H9 (cell line): ENCODE results near the gene SLAMF6. TPM values are rescaled to one million over a fixed set of nuclear protein-coding genes. Genes with fewer than 3 reads are reported as not detected.

Experiments
- DNase-seq: peaks from one replicate; pipeline ENCODE4 v3.0.0-alpha.2; 2017
- H2AFZ ChIP-seq: one replicate; pipeline ENCODE4 v1.6.1; 2013; ENCODE audit warnings: mild to moderate bottlenecking, low read length, control low read depth, moderate library complexity
- H2AK5ac ChIP-seq: 2 replicates; pipeline ENCODE4 v1.6.1; 2013; ENCODE audit warnings: low read length, control low read depth, mixed read lengths; ENCODE audit not compliant: insufficient read length
- H2BK120ac ChIP-seq: one replicate; pipeline ENCODE4 v1.6.1; 2013; ENCODE audit warnings: low read depth, mild to moderate bottlenecking, low read length, control low read depth, inconsistent platforms; ENCODE audit not compliant: poor library complexity, severe bottlenecking
- H2BK12ac ChIP-seq: 2 replicates; pipeline ENCODE4 v1.6.1; 2013; ENCODE audit warnings: low read length, control low read depth, mixed read lengths, low read depth; ENCODE audit not compliant: insufficient read length
- H2BK15ac ChIP-seq: 2 replicates; pipeline ENCODE4 v1.6.1; 2013; ENCODE audit warnings: low read depth, low read length, control low read depth
- H2BK20ac ChIP-seq: one replicate; pipeline ENCODE4 v1.6.1; 2013; ENCODE audit warnings: low read depth, mild to moderate bottlenecking, low read length, control low read depth, inconsistent platforms; ENCODE audit not compliant: poor library complexity, severe bottlenecking
- H2BK5ac ChIP-seq: 2 replicates; pipeline ENCODE4 v1.6.1; 2013; ENCODE audit warnings: low read length, control low read depth, mixed read lengths; ENCODE audit not compliant: insufficient read length
- H3K14ac ChIP-seq: 2 replicates; pipeline ENCODE4 v1.6.1; 2013; ENCODE audit warnings: low read length, control low read depth; ENCODE audit not compliant: insufficient read depth
- H3K18ac ChIP-seq: 2 replicates; pipeline ENCODE4 v1.6.1; 2013; ENCODE audit warnings: low read depth, mild to moderate bottlenecking, mixed read lengths, low read length, control low read depth; ENCODE audit not compliant: insufficient read length
- H3K23ac ChIP-seq: 2 replicates; pipeline ENCODE4 v1.6.1; 2013; ENCODE audit warnings: low read length, control low read depth, mixed read lengths, low read depth; ENCODE audit not compliant: insufficient read length
- H3K23me2 ChIP-seq: 2 replicates; pipeline ENCODE4 v1.6.1; 2013; ENCODE audit warnings: low read depth, mild to moderate bottlenecking, mixed read lengths, low read length, control low read depth; ENCODE audit not compliant: insufficient read length, poor library complexity, severe bottlenecking
- H3K27ac ChIP-seq: 2 replicates; pipeline ENCODE4 v1.5.1; 2013; ENCODE audit warnings: low read length, control low read depth, mixed read lengths, low read depth; ENCODE audit not compliant: insufficient read length
- H3K27me3 ChIP-seq: 2 replicates; pipeline ENCODE4 v1.6.1; 2013; ENCODE audit warnings: low read length, control low read depth, inconsistent platforms; ENCODE audit not compliant: insufficient read depth
- H3K4ac ChIP-seq: 2 replicates; pipeline ENCODE4 v1.6.1; 2013; ENCODE audit warnings: low read depth, mild to moderate bottlenecking, control low read depth, inconsistent platforms, low read length, moderate library complexity
- H3K4me1 ChIP-seq: 2 replicates; pipeline ENCODE4 v1.6.1; 2013; ENCODE audit warnings: low read length, control low read depth, inconsistent platforms; ENCODE audit not compliant: insufficient read depth
- H3K4me2 ChIP-seq: 2 replicates; pipeline ENCODE4 v1.6.1; 2013; ENCODE audit warnings: low read length, control low read depth, mixed read lengths; ENCODE audit not compliant: insufficient read length, insufficient read depth
- H3K56ac ChIP-seq: 2 replicates; pipeline ENCODE4 v1.6.1; 2013; ENCODE audit warnings: low read depth, mild to moderate bottlenecking, mixed read lengths, low read length, control low read depth; ENCODE audit not compliant: insufficient read length
- H3K79me1 ChIP-seq: 2 replicates; pipeline ENCODE4 v1.6.1; 2013; ENCODE audit warnings: low read depth, mild to moderate bottlenecking, moderate library complexity, low read length, control low read depth, inconsistent platforms; ENCODE audit not compliant: insufficient read depth, poor library complexity, severe bottlenecking
- H3K79me2 ChIP-seq: 2 replicates; pipeline ENCODE4 v1.6.1; 2013; ENCODE audit warnings: low read length, control low read depth, inconsistent platforms; ENCODE audit not compliant: insufficient read depth
- H3K9ac ChIP-seq: 2 replicates; pipeline ENCODE4 v1.6.1; 2013; ENCODE audit warnings: low read length, control low read depth, mixed read lengths; ENCODE audit not compliant: insufficient read length; ENCODE audit errors: extremely low read depth
- H3K9me3 ChIP-seq: one replicate; pipeline ENCODE4 v1.6.1; 2013; ENCODE audit warnings: low read depth, low read length, inconsistent platforms; ENCODE audit not compliant: control insufficient read depth
- H3T11ph ChIP-seq: one replicate; pipeline ENCODE4 v1.6.1; 2013; ENCODE audit warnings: mild to moderate bottlenecking, low read length, control low read depth, inconsistent platforms
- H4K20me1 ChIP-seq: one replicate; pipeline ENCODE4 v1.6.1; 2013; ENCODE audit not compliant: control insufficient read depth, insufficient read length, insufficient read depth
- H4K5ac ChIP-seq: 2 replicates; pipeline ENCODE4 v1.6.1; 2013; ENCODE audit warnings: low read depth, mild to moderate bottlenecking, mixed read lengths, low read length, control low read depth; ENCODE audit not compliant: insufficient read length
- H4K8ac ChIP-seq: replicated peaks from 2 replicates; pipeline ENCODE4 v1.6.1; 2013; ENCODE audit warnings: low read length, control low read depth, mixed read lengths, low read depth; ENCODE audit not compliant: insufficient read length
- H4K91ac ChIP-seq: 2 replicates; pipeline ENCODE4 v1.6.1; 2013; ENCODE audit warnings: low read depth, mild to moderate bottlenecking, moderate library complexity, mixed read lengths, low read length, control low read depth; ENCODE audit not compliant: insufficient read length
- H3K27ac Mint-ChIP-seq, 3 experiments: 2 replicates in 2 of 3; 3 replicates in 1 of 3; pipeline ENCODE4 v1.8.0; 2020 to 2021; ENCODE audit warnings: mixed read lengths in 3 of 3, mild to moderate bottlenecking in 1 of 3, moderate library complexity in 1 of 3
- H3K27me3 Mint-ChIP-seq: 2 replicates; pipeline ENCODE4 v1.8.0; 2021; ENCODE audit warnings: low read depth, mild to moderate bottlenecking, moderate library complexity, mixed read lengths
- H3K36me3 Mint-ChIP-seq, 3 experiments: 2 replicates in 2 of 3; 3 replicates in 1 of 3; pipeline ENCODE4 v1.8.0; 2020 to 2021; ENCODE audit warnings: low read depth in 3 of 3, mixed read lengths in 3 of 3; ENCODE audit not compliant: insufficient read depth in 1 of 3
- H3K4me1 Mint-ChIP-seq, 2 experiments: 2 replicates each; pipeline ENCODE4 v1.8.0; 2020; ENCODE audit warnings: mixed read lengths in 2 of 2
- H3K4me3 Mint-ChIP-seq, 2 experiments: 2 replicates in 1 of 2; 3 replicates in 1 of 2; pipeline ENCODE4 v1.8.0; 2020 to 2021; ENCODE audit warnings: mild to moderate bottlenecking in 2 of 2, mixed read lengths in 2 of 2, moderate library complexity in 1 of 2
- H3K9me3 Mint-ChIP-seq, 2 experiments: 2 replicates in 1 of 2; 3 replicates in 1 of 2; pipeline ENCODE4 v1.8.0; 2020; ENCODE audit warnings: mild to moderate bottlenecking in 2 of 2, mixed read lengths in 2 of 2, moderate library complexity in 1 of 2
- WGBS: extraction: QIAGEN DNeasy Blood & Tissue Kit; methylation state at CpG from one replicate; pipeline ENCODE4 v1.1.7; 2013; ENCODE audit warnings: missing lambda C conversion rate, low lambda C conversion rate, mixed read lengths; ENCODE audit not compliant: insufficient read length; ENCODE audit errors: extremely low coverage; 5-methylcytosine and 5-hydroxymethylcytosine counted together
- total RNA-seq: library from RNA; stranded (reverse); gene quantifications from 2 replicates; pipeline ENCODE4 v1.2.1, GENCODE V29; 2021
- TF ChIP-seq, protein P1 (sequence below): fragments of 200-600 bp; sonication (generic); conservative IDR thresholded peaks from 3 replicates; pipeline ENCODE4 v1.8.0; 2021; ENCODE audit warnings: antibody characterized with exemption, mild to moderate bottlenecking

SLAMF6 gene
- total RNA-seq, 1 experiment from 2014 or later = not detected

DNA sequence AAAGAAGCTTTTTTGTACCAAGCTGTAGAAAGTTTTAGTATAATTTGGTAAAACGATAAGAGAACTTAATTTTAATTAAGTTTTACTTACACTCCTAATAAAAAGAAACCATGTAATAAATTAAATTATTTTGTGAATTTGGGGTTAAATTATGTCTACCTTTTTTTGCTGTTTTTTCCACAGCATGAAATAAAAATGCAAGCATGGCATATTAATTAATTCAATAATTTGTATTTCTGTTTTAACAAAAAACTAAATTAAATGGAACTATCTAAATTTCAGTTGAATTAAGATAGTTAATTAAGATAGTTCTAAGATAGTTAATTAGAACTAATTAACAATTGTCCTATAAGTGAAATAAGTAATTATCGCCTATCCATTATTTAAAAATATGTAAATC is 83.3 kb downstream of the SLAMF6 start:
- no peak overlapping the region for H4K8ac ChIP-seq
- no peak overlapping the region for H2BK12ac ChIP-seq
- no peak overlapping the region for H3K23ac ChIP-seq
- H3K27me3 ChIP-seq = no peaks in the 10 kb centered on the region
- peaks cover 10 to 17% of the 10 kb centered on the region in 2 experiments for H3K4me1 Mint-ChIP-seq
- no peaks in the 10 kb centered on the region; the same call in 1 of the 2 replicates for H3K4me1 ChIP-seq
- no peak overlapping the region for H3K9ac ChIP-seq
- no peak overlapping the region for H3K4ac ChIP-seq
- no peak overlapping the region for H4K91ac ChIP-seq
- H2BK20ac ChIP-seq = no peak overlapping the region
- no peak overlapping the region for H3K4me3 Mint-ChIP-seq
- no peaks in the 10 kb centered on the region for H3K79me2 ChIP-seq
- no peak overlapping the region for H2BK5ac ChIP-seq
- H3K56ac ChIP-seq = no peak overlapping the region
- no peak overlapping the region for H3K14ac ChIP-seq
- DNase-seq = no peak
- H4K5ac ChIP-seq = no peak overlapping the region
- WGBS = no CpG with 5 or more reads among the region's 2 CpGs
- H3K9me3 Mint-ChIP-seq = no peaks in the 10 kb centered on the region
- H3K27me3 Mint-ChIP-seq = no peaks in the 10 kb centered on the region
- TF ChIP-seq, protein P1, sequence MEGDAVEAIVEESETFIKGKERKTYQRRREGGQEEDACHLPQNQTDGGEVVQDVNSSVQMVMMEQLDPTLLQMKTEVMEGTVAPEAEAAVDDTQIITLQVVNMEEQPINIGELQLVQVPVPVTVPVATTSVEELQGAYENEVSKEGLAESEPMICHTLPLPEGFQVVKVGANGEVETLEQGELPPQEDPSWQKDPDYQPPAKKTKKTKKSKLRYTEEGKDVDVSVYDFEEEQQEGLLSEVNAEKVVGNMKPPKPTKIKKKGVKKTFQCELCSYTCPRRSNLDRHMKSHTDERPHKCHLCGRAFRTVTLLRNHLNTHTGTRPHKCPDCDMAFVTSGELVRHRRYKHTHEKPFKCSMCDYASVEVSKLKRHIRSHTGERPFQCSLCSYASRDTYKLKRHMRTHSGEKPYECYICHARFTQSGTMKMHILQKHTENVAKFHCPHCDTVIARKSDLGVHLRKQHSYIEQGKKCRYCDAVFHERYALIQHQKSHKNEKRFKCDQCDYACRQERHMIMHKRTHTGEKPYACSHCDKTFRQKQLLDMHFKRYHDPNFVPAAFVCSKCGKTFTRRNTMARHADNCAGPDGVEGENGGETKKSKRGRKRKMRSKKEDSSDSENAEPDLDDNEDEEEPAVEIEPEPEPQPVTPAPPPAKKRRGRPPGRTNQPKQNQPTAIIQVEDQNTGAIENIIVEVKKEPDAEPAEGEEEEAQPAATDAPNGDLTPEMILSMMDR = no peak
- H3T11ph ChIP-seq = no peak overlapping the region
- H3K36me3 Mint-ChIP-seq = no peaks in the 10 kb centered on the region
- H3K18ac ChIP-seq = no peak overlapping the region
- no peak overlapping the region for H3K27ac ChIP-seq
- H2AK5ac ChIP-seq = no peak overlapping the region
- H3K9me3 ChIP-seq = no peaks in the 10 kb centered on the region
- H4K20me1 ChIP-seq = no peaks in the 10 kb centered on the region
- H2BK15ac ChIP-seq = no peak overlapping the region
- no peak overlapping the region for H2AFZ ChIP-seq
- no peak overlapping the region for H3K27ac Mint-ChIP-seq
- no peak overlapping the region for H2BK120ac ChIP-seq
- no peaks in the 10 kb centered on the region for H3K23me2 ChIP-seq
- no peaks in the 10 kb centered on the region for H3K79me1 ChIP-seq
- H3K4me2 ChIP-seq = no peak overlapping the region
